Activated CD4-positive, alpha-beta T cell treated with anti-CD3 and anti-CD28 coated beads for 4 hours (primary cell): ENCODE measurements around the gene ZNF319.
A peak's percentile ranks its signal among the peaks of the same experiment; 100 is the strongest.
"Not testable (repeated sequence)": the region's sequence is repeated elsewhere in the genome, so short reads cannot be mapped to it uniquely, and the experiment has no call there.

Source experiments
- DNase-seq, 2 donors: peaks; one replicate each; pipeline ENCODE4 v3.0.0-alpha.2; 2020

The ZNF319 gene

GRCh38 chr16:57996406-57997175, 3.9 kb downstream of the ZNF319 start:
- no peak for DNase-seq

DNA sequence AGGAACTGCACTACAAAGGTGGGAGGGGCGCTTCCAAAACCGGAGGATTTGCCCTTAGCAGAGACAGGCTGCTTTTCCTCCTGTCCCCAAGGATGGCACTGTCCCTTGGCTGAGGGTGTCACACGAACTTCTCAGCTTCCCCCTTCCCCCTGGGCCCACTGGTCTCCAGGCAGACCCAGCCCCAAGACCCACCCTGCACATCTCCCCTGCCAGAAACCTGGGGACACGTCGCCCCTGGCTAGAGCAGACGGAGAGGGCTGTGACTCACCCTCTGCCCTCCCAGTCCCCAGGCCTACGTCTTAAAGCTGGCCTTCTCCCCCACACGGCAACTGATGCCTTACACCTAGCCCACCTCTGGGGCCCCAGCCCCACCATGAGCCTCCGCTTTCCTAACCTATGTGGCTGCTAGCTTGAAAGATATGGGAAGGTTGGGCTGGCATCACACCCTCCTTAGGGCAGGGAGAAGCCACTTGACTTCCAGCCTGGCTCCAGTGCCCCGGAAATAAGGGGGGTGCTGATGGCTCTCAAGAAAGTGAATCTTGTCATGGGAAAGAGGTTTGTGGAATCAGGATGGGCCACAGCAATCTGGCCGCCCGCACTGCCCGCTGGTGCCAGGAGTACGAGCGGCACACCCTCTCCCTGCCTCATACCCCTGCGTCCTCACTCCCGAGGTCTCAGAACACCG, 4.6 kb downstream of the ZNF319 start:
- DNase-seq = no peak

DNA sequence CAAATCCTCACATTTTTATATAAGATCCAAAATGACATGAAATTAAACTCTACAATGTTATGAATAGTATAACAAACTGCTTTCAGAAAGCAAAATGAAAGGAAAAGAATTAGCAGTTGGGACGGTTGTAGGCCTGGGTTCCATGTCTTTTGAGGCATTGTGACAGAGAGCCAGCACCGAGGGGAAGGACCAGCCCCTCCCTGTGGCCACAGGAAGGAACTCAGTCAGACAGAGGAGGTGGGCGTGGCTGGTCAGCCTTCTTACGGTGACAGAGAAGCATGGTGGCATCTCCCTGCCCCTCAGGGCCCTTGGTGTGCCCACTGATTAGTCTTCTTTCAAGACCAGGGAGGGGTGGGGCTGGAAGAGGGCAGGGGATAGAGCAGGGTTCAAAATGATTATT, 5.7 kb downstream of the ZNF319 start:
- DNase-seq = peak; percentile 38 to 41

- DNase-seq = no peak
These were observed 6.1 kb downstream of the ZNF319 start for GRCh38 chr16:57994361-57994760.

GRCh38 chr16:57993897-57994296, 6.6 kb downstream of the ZNF319 start:
- DNase-seq = no peak

DNA sequence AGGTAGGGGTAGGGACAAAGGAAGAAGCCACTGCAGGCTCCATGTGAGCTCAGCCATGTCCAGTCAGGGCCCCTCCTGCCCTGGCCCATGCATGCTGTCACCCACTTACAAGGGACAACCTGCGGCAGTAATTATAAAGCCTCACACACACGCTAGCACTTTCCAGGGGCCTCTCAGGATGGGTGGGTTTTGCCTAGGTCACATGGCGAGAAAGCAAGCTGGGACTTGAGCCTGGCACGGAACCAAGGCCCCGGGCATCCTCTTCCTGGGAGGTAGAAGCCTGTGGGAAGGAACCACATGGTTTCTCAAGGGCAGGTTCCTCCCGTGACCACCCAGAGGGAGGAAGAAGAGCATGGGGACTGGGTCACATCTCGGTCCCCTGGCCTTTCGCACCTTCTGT, 7.0 kb downstream of the ZNF319 start:
- no peak for DNase-seq

DNA sequence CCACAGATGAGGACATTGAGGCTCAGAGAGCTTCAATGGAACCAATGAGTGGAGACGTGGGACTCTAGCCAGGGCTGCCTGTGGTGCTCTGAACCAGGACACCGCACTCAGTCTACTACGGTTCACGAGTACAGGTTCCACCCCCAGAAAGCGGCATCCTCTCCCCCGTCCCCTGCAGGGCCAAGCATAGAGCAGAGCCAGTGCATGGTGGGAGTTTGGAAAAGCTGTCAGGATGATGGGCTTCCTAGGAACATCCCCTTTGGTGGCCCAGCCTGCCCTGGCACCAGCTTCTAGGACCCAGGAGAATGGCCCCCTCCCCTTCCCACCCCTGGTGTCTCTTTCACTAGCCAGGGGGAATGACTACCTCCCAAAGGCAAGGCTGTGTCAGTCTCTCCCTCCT, 8.4 kb downstream of the ZNF319 start:
- DNase-seq = no peak

- no peak for DNase-seq
These were observed 8.9 kb downstream of the ZNF319 start for GRCh38 chr16:57991551-57992059.

DNA sequence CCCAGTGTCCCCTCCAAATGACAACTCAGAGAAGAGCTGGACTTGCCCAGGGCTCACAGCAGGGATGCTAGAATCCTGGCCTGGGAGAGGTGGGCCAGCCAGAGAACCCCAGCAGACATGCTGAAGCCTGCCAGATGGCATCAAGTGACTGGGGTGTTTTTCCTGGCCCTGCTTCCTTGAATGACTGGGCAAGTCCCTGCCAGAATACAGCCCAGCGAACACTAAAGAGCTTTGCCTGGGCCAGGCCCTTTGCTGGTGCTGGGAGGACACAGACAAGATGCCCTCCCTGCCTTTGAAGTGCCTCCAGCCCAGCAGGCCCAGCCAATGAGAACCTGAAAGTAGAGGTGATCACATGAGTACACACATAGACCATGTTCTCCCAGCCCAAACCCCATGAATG, 11.5 kb downstream of the ZNF319 start:
- DNase-seq = no peak

DNA sequence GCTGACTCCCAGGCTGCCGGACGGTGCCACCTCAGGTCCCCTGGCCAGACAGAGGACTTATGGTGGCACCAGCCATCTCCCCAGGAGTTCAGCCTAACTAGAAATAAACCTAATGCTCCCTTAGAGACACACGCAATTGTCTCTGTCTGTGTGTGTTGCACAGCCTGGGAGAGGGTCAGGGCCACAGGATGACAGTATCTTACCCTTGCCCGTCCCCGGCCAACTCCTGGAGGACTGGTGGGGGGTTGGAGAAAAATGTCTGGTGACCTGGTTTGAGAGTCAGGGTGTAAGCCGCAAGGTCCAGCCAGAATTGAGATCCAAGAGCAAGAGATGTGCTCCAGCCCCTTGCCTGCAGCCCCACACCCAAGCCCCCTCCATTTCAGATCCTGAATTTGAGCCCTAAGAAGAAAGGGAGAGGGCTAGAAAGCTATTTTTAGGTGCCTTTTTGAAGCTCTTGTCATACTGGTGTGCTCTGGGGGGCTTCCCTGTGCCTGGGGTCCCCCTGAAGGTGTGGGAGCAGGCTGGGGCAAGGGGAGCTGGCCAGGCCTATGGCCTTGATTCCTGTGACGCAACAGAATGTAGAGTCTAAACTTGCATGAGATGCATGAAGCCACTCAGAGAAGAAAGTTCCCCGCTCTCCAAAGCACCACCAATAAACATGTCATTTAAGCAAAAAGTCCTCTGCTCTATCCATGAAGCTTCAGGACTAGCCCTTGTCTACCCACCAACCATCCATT, 12.9 kb downstream of the ZNF319 start:
- no peak for DNase-seq

- no peak for DNase-seq
These were observed 14.3 kb downstream of the ZNF319 start for GRCh38 chr16:57986196-57986595.

GRCh38 chr16:57985204-57986181, 15.0 kb downstream of the ZNF319 start:
- no peak for DNase-seq

- DNase-seq = peak; percentile 92 to 94
These were observed 15.8 kb downstream of the ZNF319 start for GRCh38 chr16:57984443-57985203.

- DNase-seq = no peak
These were observed 18.1 kb downstream of the ZNF319 start for GRCh38 chr16:57982385-57982784.

DNA sequence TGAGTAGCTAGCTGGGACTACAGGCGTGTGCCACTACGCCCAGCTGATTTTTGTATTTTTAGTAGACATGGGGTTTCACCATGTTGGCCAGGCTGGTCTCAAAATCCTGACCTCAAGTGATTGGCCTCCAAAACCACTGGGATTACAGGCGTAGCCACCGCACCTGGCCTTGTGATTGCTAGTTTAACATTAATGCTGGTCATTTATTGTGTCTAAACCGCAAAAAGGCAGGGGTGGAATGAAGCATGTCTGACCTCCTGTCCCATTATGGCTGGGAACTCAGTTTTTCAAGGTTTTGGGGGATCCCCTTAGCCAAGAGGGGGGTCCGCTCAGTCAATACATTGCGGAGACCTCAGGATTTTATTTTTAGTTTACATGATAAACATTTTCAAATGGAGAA, 18.8 kb downstream of the ZNF319 start:
- no peak for DNase-seq

DNA sequence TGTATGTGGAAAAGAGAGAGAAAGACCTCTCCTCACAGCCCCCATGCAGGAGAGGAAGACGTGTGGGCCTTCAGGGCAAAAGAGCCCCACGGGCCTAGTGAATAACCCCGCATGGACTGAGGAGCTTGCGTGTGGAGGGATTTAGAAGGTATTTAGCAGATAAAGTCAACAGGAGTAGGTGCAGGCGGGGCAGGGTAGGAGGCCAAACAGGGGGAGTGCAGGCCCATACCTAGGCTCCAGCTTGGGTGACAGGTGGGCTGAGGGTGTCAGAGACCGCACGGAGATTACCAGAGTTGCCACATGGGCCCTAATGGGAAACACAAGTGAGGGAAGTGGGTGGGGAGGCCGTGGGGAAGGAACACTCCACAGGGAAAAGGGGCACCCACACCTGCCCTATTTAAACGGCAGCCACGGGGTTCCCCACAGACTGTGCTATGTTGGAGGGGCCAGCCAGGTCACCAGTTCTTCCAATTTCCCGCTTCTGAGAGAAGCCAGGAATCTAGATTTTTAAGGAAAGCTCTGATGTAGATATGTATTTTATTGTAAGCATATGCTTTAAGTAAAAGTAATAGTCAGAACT, 21.4 kb downstream of the ZNF319 start:
- DNase-seq = no peak

GRCh38 chr16:57978070-57978465, 22.4 kb downstream of the ZNF319 start:
- DNase-seq = not testable (repeated sequence)

GRCh38 chr16:57977418-57978069, 22.9 kb downstream of the ZNF319 start:
- DNase-seq = no peak

DNA sequence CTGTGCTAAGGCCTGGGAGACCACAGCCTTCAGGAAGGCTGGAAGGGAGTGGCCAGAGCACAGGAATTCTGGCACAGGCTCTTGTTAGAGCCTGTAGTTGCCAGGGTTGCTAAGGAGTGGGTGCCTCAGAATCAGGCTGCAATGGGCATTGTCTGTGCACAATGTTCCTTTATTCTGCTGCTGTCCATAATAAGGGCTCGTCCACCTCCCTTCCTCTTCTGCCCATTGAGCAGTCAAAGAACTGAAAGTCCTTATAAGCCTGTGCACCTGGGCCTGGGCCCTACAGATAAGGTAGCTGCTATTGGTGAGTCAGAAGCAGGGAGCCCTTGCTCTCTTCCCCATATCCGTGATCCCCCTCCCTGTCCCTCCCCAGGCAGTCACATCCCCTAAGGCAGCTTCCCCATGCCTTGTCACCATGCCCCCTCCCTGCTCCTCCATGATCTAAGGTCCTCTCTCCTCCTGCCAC, 24.1 kb downstream of the ZNF319 start:
- no peak for DNase-seq

GRCh38 chr16:57972306-57972705, 28.2 kb downstream of the ZNF319 start:
- no peak for DNase-seq

DNA sequence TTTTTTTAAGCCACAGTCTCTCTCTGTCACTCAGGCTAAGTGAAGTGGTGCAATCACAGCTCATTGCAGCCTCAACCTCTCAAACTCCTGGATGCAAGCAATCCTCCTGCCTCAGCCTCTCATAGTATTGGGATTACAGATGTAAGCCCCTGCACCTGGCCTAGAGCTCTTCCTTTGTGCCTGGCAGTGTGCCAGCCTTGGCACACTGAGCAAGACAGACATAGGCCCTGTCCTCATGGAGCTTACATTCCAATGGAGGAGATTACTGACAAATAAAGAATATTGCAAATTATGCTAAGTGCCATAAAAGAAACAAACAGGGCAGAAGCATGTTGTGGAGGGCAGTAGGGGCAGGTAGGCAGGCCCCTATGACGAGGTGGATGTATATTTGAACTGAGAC, 28.6 kb downstream of the ZNF319 start:
- no peak for DNase-seq
